ENCODE data around the gene DRG1.

DNA sequence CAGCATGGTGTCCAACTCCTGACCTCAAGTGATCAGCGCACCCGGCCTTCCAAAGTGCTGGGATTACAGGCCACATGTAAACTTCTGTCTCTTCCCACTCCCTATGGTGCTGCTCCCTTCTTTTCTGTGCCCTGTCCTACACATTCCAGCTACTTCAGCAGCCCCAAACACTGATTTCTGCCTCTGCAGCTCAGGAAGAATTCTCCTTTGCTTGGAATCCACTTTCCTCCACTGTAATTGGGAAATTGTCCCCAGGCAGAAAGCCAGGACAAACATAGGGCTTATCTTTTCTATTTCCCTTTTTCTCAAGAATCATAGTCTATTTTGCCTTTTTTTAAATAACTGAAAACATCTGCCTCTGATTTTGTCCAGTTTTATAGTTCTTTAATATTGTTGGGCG is 21.3 kb upstream of the DRG1 start:
- TF ChIP-seq CTCF (IDR thresholded peaks at IDR 0.05; ENCODE audit: poor library complexity) (no peak), EZH2 (IDR thresholded peaks at IDR 0.05; ENCODE audit: borderline replicate concordance) (no peak), EZH2phosphoT487 (IDR thresholded peaks at IDR 0.05; ENCODE audit: low read depth, severe bottlenecking, unreplicated experiment) (no peak)
